ENCODE measurements around the gene STEAP1B. TPM values are rescaled to one million over a fixed set of nuclear protein-coding genes. Genes with fewer than 3 reads are reported as not detected.

STEAP1B gene
- total and polyA plus RNA-seq, 4 donors, result 0.06 to 0.28 (median 0.08) TPM; not detected in 1

DNA sequence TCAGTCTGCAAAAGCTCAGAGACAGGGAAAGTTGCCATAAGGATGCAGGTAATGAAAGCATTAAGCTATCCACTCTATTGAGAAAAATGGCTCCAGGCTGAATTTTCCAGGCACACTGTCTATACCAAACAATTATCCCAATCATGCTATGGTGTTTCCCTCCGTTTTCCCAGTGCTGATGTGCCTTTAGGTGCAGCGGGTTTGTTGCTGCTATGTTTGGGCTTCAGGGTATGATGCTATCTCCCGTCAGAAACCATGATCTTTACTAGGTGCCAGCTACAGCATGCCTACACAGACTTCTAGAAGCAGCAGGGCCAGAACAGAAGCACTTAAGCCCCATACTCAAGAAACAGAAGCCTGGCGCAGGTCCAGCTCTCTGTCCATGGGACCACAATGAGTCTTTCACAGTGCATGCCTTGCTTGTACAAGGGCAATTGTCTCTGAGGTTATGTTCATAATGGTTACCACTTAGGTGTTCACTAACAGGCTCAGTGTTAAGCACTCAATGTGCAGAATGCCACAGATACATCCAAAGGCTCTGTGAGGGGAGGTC lies 19.4 kb downstream of the STEAP1B start:
- WGBS, result 74% methylated on average over 4 of the region's 4 CpGs

DNA sequence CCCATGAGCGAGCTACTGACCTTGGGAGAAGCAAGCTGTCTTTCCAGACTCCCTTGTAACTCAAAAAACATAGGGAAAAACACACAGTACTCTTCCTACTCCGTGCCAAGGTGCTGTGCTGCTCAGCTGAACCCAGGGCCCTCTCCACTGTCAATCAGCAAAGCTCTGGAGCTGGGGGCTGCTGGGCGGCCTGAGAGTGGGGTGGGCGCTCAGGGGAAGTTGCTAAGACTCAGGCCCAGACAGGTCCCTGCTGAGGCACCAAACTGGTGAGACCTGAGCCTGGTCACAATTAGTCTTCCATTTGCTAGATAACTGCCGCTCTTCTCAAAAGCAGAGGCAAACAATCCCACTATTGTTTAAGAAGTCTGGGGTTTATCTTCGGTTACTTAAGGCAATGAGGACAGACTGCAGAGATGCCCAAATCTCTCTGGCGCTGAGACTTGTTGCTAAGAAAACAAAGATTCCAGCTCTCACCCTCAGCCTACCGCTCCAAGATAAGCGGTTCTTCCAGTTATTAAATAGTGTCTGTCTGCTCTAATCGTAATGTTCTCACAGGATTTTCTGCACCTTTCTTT lies 22.0 kb downstream of the STEAP1B start:
- 73% methylated on average over 10 of the region's 10 CpGs for WGBS
- DNase-seq (ENCODE audit: low spot score), result no peak
- TF ChIP-seq, protein P1, sequence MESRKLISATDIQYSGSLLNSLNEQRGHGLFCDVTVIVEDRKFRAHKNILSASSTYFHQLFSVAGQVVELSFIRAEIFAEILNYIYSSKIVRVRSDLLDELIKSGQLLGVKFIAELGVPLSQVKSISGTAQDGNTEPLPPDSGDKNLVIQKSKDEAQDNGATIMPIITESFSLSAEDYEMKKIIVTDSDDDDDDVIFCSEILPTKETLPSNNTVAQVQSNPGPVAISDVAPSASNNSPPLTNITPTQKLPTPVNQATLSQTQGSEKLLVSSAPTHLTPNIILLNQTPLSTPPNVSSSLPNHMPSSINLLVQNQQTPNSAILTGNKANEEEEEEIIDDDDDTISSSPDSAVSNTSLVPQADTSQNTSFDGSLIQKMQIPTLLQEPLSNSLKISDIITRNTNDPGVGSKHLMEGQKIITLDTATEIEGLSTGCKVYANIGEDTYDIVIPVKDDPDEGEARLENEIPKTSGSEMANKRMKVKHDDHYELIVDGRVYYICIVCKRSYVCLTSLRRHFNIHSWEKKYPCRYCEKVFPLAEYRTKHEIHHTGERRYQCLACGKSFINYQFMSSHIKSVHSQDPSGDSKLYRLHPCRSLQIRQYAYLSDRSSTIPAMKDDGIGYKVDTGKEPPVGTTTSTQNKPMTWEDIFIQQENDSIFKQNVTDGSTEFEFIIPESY (IDR thresholded peaks at IDR 0.05), result no peak
- TF ChIP-seq EGR1 (IDR thresholded peaks at IDR 0.05; ENCODE audit: low read depth in 2 of 2), result no peak
- no peak for TF ChIP-seq HNF4A (conservative IDR thresholded peaks at IDR 0.05)
- TF ChIP-seq FOXA1 (IDR thresholded peaks at IDR 0.05), result no peak
- TF ChIP-seq, protein P2, sequence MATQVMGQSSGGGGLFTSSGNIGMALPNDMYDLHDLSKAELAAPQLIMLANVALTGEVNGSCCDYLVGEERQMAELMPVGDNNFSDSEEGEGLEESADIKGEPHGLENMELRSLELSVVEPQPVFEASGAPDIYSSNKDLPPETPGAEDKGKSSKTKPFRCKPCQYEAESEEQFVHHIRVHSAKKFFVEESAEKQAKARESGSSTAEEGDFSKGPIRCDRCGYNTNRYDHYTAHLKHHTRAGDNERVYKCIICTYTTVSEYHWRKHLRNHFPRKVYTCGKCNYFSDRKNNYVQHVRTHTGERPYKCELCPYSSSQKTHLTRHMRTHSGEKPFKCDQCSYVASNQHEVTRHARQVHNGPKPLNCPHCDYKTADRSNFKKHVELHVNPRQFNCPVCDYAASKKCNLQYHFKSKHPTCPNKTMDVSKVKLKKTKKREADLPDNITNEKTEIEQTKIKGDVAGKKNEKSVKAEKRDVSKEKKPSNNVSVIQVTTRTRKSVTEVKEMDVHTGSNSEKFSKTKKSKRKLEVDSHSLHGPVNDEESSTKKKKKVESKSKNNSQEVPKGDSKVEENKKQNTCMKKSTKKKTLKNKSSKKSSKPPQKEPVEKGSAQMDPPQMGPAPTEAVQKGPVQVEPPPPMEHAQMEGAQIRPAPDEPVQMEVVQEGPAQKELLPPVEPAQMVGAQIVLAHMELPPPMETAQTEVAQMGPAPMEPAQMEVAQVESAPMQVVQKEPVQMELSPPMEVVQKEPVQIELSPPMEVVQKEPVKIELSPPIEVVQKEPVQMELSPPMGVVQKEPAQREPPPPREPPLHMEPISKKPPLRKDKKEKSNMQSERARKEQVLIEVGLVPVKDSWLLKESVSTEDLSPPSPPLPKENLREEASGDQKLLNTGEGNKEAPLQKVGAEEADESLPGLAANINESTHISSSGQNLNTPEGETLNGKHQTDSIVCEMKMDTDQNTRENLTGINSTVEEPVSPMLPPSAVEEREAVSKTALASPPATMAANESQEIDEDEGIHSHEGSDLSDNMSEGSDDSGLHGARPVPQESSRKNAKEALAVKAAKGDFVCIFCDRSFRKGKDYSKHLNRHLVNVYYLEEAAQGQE (IDR thresholded peaks at IDR 0.05), result no peak
- TF ChIP-seq YY1 (IDR thresholded peaks at IDR 0.05), result no peak
- no peak for TF ChIP-seq FOXA2 (IDR thresholded peaks at IDR 0.05)
- TF ChIP-seq, protein P3, sequence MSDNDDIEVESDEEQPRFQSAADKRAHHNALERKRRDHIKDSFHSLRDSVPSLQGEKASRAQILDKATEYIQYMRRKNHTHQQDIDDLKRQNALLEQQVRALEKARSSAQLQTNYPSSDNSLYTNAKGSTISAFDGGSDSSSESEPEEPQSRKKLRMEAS (IDR thresholded peaks at IDR 0.05), result no peak
- no peak for TF ChIP-seq HNF4G (IDR thresholded peaks at IDR 0.05)
- TF ChIP-seq NR2F2 (IDR thresholded peaks at IDR 0.05), result no peak
- TF ChIP-seq SP1 (IDR thresholded peaks at IDR 0.05), result no peak
- no peak for TF ChIP-seq GABPA (IDR thresholded peaks at IDR 0.05 in 1 of 2, conservative IDR thresholded peaks at IDR 0.05 in 1 of 2)
- TF ChIP-seq, protein P4, sequence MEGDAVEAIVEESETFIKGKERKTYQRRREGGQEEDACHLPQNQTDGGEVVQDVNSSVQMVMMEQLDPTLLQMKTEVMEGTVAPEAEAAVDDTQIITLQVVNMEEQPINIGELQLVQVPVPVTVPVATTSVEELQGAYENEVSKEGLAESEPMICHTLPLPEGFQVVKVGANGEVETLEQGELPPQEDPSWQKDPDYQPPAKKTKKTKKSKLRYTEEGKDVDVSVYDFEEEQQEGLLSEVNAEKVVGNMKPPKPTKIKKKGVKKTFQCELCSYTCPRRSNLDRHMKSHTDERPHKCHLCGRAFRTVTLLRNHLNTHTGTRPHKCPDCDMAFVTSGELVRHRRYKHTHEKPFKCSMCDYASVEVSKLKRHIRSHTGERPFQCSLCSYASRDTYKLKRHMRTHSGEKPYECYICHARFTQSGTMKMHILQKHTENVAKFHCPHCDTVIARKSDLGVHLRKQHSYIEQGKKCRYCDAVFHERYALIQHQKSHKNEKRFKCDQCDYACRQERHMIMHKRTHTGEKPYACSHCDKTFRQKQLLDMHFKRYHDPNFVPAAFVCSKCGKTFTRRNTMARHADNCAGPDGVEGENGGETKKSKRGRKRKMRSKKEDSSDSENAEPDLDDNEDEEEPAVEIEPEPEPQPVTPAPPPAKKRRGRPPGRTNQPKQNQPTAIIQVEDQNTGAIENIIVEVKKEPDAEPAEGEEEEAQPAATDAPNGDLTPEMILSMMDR (IDR thresholded peaks at IDR 0.05; ENCODE audit: low read depth, low read length, missing input control), result no peak
- TF ChIP-seq JUND (IDR thresholded peaks at IDR 0.05), result no peak
- TF ChIP-seq RAD21 (IDR thresholded peaks at IDR 0.05), result no peak
- no peak for TF ChIP-seq RXRA (IDR thresholded peaks at IDR 0.05)
- TF ChIP-seq, protein P5, sequence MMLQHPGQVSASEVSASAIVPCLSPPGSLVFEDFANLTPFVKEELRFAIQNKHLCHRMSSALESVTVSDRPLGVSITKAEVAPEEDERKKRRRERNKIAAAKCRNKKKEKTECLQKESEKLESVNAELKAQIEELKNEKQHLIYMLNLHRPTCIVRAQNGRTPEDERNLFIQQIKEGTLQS (IDR thresholded peaks at IDR 0.05), result no peak
- TF ChIP-seq TAF1 (conservative IDR thresholded peaks at IDR 0.05), result no peak
- Histone ChIP-seq H3K4me3 (ENCODE audit: low read depth in 1 of 3, low read length in 3 of 3) (no peak overlapping the region), H3K9me3 (ENCODE audit: control insufficient read depth in 4 of 4, low read length in 3 of 4) (no peaks in the 10 kb centered on the region), H3K9ac (ENCODE audit: low read depth in 1 of 2, low read length in 2 of 2) (no peak overlapping the region), H3K4me1 (ENCODE audit: control insufficient read depth in 4 of 4, insufficient read depth in 4 of 4, low read length in 3 of 4) (no peaks in the 10 kb centered on the region), H3K36me3 (ENCODE audit: control insufficient read depth in 4 of 4, insufficient read depth in 3 of 4, low read depth in 1 of 4, low read length in 3 of 4) (no peaks in the 10 kb centered on the region), H3K27me3 (ENCODE audit: control insufficient read depth in 4 of 4, insufficient read depth in 4 of 4, low read length in 3 of 4) (no peaks in the 10 kb centered on the region), H3K27ac (ENCODE audit: low read depth in 1 of 2, low read length in 2 of 2) (no peak overlapping the region)

More for the DNA sequence above, 19.4 kb downstream of the STEAP1B start:
- no peaks in the 10 kb centered on the region for H3K9me3 ChIP-seq (ENCODE audit: control insufficient read depth in 4 of 4, low read length in 3 of 4)
- no peak overlapping the region for H3K9ac ChIP-seq (ENCODE audit: low read depth in 1 of 2, low read length in 2 of 2)
- no peaks in the 10 kb centered on the region for H3K4me1 ChIP-seq (ENCODE audit: control insufficient read depth in 4 of 4, insufficient read depth in 4 of 4, low read length in 3 of 4)
- no peak overlapping the region for H3K4me3 ChIP-seq (ENCODE audit: low read depth in 1 of 3, low read length in 3 of 3)
- no peak overlapping the region for H3K27ac ChIP-seq (ENCODE audit: low read depth in 1 of 2, low read length in 2 of 2)
- DNase-seq (ENCODE audit: low spot score), result no peak
- TF ChIP-seq TAF1 (conservative IDR thresholded peaks at IDR 0.05), result no peak
- TF ChIP-seq, protein P5 (IDR thresholded peaks at IDR 0.05), result no peak
- H3K27me3 ChIP-seq (ENCODE audit: control insufficient read depth in 4 of 4, insufficient read depth in 4 of 4, low read length in 3 of 4), result no peaks in the 10 kb centered on the region
- H3K36me3 ChIP-seq (ENCODE audit: control insufficient read depth in 4 of 4, insufficient read depth in 3 of 4, low read depth in 1 of 4, low read length in 3 of 4), result no peaks in the 10 kb centered on the region

Measured in liver (tissue), 9 donors.